Measurements from ENCODE around the gene HRH2. TPM values are rescaled to one million over a fixed set of nuclear protein-coding genes. Genes with fewer than 3 reads are reported as not detected.

The HRH2 gene
- total RNA-seq, 2 experiments from 2014 or later = 26.8 to 29.0 TPM

DNA sequence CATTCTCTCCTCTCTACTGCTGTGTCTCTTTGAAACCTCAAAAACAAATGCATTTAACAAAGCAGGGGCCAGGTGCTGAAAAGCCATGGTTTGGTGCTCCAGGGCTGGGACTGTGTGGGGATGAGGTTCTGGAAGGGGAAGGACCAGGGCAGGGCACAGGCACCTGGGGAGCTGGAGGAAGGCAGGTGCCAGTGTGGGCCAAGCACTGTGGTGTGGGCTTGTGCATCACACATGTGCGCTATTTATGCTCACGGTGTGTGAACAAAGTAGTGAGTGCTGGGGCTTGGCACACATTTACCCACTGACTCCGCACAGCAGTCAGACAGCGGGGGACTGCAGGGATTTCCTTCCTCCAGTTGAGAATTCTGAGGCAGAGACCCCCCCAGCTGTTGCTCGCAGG lies 10.1 kb downstream of the HRH2 start:
- Mint-ChIP-seq H3K4me1 (peaks cover 58% of the 10 kb centered on the region), H3K27ac (peak overlapping the region; percentile 28), H3K27me3 (no peaks in the 10 kb centered on the region), H3K9me3 (no peaks in the 10 kb centered on the region), H3K4me3 (no peak overlapping the region), H3K36me3 (peaks cover 12% of the 10 kb centered on the region)
- POLR2A ChIA-PET = no interaction called here
- DNase-seq = no peak
- no peak for ATAC-seq (ENCODE audit: low read depth)

GRCh38 chr5:175670372-175670771 lies 12.5 kb downstream of the HRH2 start:
- ATAC-seq (ENCODE audit: low read depth) = no peak
- H3K27ac Mint-ChIP-seq = no peak overlapping the region

GRCh38 chr5:175671013-175671412 lies 13.1 kb downstream of the HRH2 start:
- H3K4me1 Mint-ChIP-seq = peaks cover 56% of the 10 kb centered on the region
- POLR2A ChIA-PET = no interaction called here
- H3K36me3 Mint-ChIP-seq = peaks cover 23% of the 10 kb centered on the region
- no peaks in the 10 kb centered on the region for H3K27me3 Mint-ChIP-seq
- no peak for ATAC-seq (ENCODE audit: low read depth)
- peak overlapping the region; percentile 50 for H3K27ac Mint-ChIP-seq
- peak overlapping the region; percentile 34 for H3K4me3 Mint-ChIP-seq
- no peaks in the 10 kb centered on the region for H3K9me3 Mint-ChIP-seq
- DNase-seq = no peak

More at GRCh38 chr5:175670372-175670771, 12.5 kb downstream of the HRH2 start:
- H3K4me3 Mint-ChIP-seq = no peak overlapping the region
- no peaks in the 10 kb centered on the region for H3K9me3 Mint-ChIP-seq
- POLR2A ChIA-PET = no interaction called here
- no peak for DNase-seq
- H3K27me3 Mint-ChIP-seq = no peaks in the 10 kb centered on the region
- H3K4me1 Mint-ChIP-seq = peaks cover 55% of the 10 kb centered on the region
- H3K36me3 Mint-ChIP-seq = peaks cover 20% of the 10 kb centered on the region

GRCh38 chr5:175672976-175673648 lies 15.2 kb downstream of the HRH2 start:
- ATAC-seq (ENCODE audit: low read depth) (no peak), DNase-seq (no peak)
- H3K9me3 Mint-ChIP-seq = no peaks in the 10 kb centered on the region
- peaks cover 26% of the 10 kb centered on the region for H3K36me3 Mint-ChIP-seq
- no peak overlapping the region for H3K27ac Mint-ChIP-seq
- no peak overlapping the region for H3K4me3 Mint-ChIP-seq
- POLR2A ChIA-PET = no interaction called here
- H3K4me1 Mint-ChIP-seq = peaks cover 65% of the 10 kb centered on the region
- H3K27me3 Mint-ChIP-seq = no peaks in the 10 kb centered on the region

DNA sequence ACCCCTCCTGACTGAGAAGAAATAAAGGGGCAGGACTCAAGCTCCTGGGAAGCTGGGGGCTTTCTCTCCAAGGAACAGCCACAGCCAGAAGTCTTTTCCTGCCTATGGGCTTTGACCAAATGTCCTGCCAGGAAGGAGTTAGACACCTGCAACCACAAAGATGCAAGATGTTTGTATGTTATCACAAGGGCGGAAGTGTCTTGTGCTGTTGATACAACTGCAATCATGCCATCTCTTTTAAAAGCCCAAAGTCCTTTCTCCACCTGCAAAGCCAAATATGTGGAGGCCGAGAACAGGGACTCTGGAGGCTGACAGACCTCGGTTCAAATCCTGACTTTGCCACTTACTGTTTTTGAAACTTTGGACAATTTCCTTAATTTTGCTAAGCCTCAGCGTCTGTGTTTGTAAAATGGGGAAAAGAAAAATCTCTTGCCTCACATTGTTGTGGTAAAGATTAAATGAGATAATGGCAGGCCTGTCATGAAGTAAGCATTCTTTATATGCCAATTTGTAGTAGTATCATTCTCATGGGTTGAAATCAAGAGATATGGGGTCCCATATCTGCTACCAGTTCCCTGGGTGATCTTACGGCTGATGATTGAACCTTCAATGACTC lies 17.0 kb downstream of the HRH2 start:
- no peaks in the 10 kb centered on the region for H3K27me3 Mint-ChIP-seq
- no peak for ATAC-seq (ENCODE audit: low read depth)
- no peak overlapping the region for H3K27ac Mint-ChIP-seq
- peaks cover 70% of the 10 kb centered on the region for H3K4me1 Mint-ChIP-seq
- DNase-seq = no peak
- H3K4me3 Mint-ChIP-seq = no peak overlapping the region
- H3K9me3 Mint-ChIP-seq = no peaks in the 10 kb centered on the region
- POLR2A ChIA-PET = interaction anchor here (0.6 to 1.1 kb wide), 3 partner anchors 8 to 16 kb away, joined by 3 to 5 read pairs (median 3); no protein-coding TSS in a partner anchor
- peaks cover 30% of the 10 kb centered on the region for H3K36me3 Mint-ChIP-seq

DNA sequence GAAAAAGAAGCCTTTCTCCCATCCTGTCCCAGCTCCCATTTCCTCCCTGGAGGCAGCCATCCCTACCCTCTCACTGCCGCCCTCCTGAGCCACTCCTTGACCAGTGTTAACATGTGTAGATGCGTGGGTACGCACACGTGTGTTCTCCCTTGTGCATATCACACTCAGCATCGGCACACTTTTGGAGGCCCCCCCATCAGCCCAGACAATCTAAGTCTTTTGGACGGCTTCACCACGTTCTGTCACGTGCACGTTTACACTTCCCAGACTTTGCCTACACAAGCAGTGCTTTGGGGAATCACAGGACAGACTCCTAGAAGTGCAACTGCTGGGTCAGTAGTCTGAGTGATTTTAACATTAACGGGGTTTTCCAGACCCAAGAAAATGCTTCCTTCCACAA lies 18.0 kb downstream of the HRH2 start:
- ATAC-seq (ENCODE audit: low read depth) (no peak), DNase-seq (no peak)
- Mint-ChIP-seq H3K27ac (no peak overlapping the region), H3K4me1 (peaks cover 69% of the 10 kb centered on the region), H3K27me3 (no peaks in the 10 kb centered on the region), H3K9me3 (no peaks in the 10 kb centered on the region), H3K4me3 (no peak overlapping the region), H3K36me3 (peaks cover 30% of the 10 kb centered on the region)
- POLR2A ChIA-PET = no interaction called here

GRCh38 chr5:175677571-175677970 lies 19.7 kb downstream of the HRH2 start:
- POLR2A ChIA-PET = interaction anchor here (1.5 to 1.7 kb wide), 2 partner anchors 9 to 23 kb away, joined by 3 to 5 read pairs; no protein-coding TSS in a partner anchor
- DNase-seq = no peak
- peaks cover 57% of the 10 kb centered on the region for H3K4me1 Mint-ChIP-seq
- H3K4me3 Mint-ChIP-seq = peak overlapping the region; percentile 32
- H3K36me3 Mint-ChIP-seq = peaks cover 31% of the 10 kb centered on the region
- ATAC-seq (ENCODE audit: low read depth) = no peak
- peak overlapping the region; percentile 26 for H3K27ac Mint-ChIP-seq
- no peaks in the 10 kb centered on the region for H3K9me3 Mint-ChIP-seq
- H3K27me3 Mint-ChIP-seq = no peaks in the 10 kb centered on the region

- DNase-seq (no peak), ATAC-seq (ENCODE audit: low read depth) (no peak)
- no peak overlapping the region for H3K27ac Mint-ChIP-seq
- no peaks in the 10 kb centered on the region for H3K27me3 Mint-ChIP-seq
- peaks cover 30% of the 10 kb centered on the region for H3K36me3 Mint-ChIP-seq
- POLR2A ChIA-PET = interaction anchor here (1.5 to 1.7 kb wide), 2 partner anchors 8 to 23 kb away, joined by 3 to 5 read pairs; no protein-coding TSS in a partner anchor
- H3K4me3 Mint-ChIP-seq = peak overlapping the region; percentile 26
- no peaks in the 10 kb centered on the region for H3K9me3 Mint-ChIP-seq
- H3K4me1 Mint-ChIP-seq = peaks cover 52% of the 10 kb centered on the region
Observed at GRCh38 chr5:175678074-175678473, 20.2 kb downstream of the HRH2 start.

GRCh38 chr5:175679411-175679810 lies 21.5 kb downstream of the HRH2 start:
- Mint-ChIP-seq H3K36me3 (peaks cover 33% of the 10 kb centered on the region), H3K4me1 (peaks cover 51% of the 10 kb centered on the region), H3K27ac (peak overlapping the region; percentile 33), H3K9me3 (no peaks in the 10 kb centered on the region), H3K4me3 (no peak overlapping the region), H3K27me3 (no peaks in the 10 kb centered on the region)
- POLR2A ChIA-PET = no interaction called here
- DNase-seq (no peak), ATAC-seq (ENCODE audit: low read depth) (no peak)

GRCh38 chr5:175680020-175680419 lies 22.1 kb downstream of the HRH2 start:
- ATAC-seq (ENCODE audit: low read depth) (no peak), DNase-seq (no peak)
- POLR2A ChIA-PET = no interaction called here
- H3K4me1 Mint-ChIP-seq = peaks cover 53% of the 10 kb centered on the region
- no peak overlapping the region for H3K4me3 Mint-ChIP-seq
- no peaks in the 10 kb centered on the region for H3K27me3 Mint-ChIP-seq
- H3K27ac Mint-ChIP-seq = peak overlapping the region; percentile 14
- peaks cover 36% of the 10 kb centered on the region for H3K36me3 Mint-ChIP-seq
- H3K9me3 Mint-ChIP-seq = no peaks in the 10 kb centered on the region

DNA sequence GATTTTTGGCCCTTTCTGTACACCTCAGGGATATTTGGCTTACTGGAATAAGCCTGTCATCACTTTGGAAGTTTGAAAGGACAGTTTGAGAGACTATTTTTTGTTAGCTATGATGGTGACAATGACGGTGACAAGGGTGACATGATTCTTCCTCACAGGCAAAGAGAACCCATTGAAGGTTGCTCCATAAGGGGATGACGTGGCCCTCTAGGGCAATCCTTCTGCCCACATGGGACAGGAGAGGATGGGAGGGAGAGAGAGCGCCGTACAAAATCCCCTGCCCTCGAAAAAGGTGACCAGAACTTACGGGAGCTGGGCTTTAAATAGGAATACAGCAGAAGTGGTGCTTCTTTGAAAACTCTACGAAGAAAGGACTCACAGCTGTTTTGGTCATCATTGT lies 22.6 kb downstream of the HRH2 start:
- H3K4me1 Mint-ChIP-seq = peaks cover 50% of the 10 kb centered on the region
- POLR2A ChIA-PET = no interaction called here
- H3K27me3 Mint-ChIP-seq = no peaks in the 10 kb centered on the region
- H3K9me3 Mint-ChIP-seq = no peaks in the 10 kb centered on the region
- no peak for ATAC-seq (ENCODE audit: low read depth)
- DNase-seq = no peak
- H3K27ac Mint-ChIP-seq = peak overlapping the region; percentile 14
- peaks cover 39% of the 10 kb centered on the region for H3K36me3 Mint-ChIP-seq
- H3K4me3 Mint-ChIP-seq = no peak overlapping the region

GRCh38 chr5:175681045-175681967 lies 23.4 kb downstream of the HRH2 start:
- H3K4me3 Mint-ChIP-seq = no peak overlapping the region
- H3K27ac Mint-ChIP-seq = no peak overlapping the region
- POLR2A ChIA-PET = interaction anchor here (1.0 kb wide), 1 partner anchor 15 kb away, joined by 3 read pairs; no protein-coding TSS in a partner anchor
- DNase-seq (no peak), ATAC-seq (ENCODE audit: low read depth) (no peak)
- no peaks in the 10 kb centered on the region for H3K9me3 Mint-ChIP-seq
- no peaks in the 10 kb centered on the region for H3K27me3 Mint-ChIP-seq
- peaks cover 45% of the 10 kb centered on the region for H3K4me1 Mint-ChIP-seq
- peaks cover 35% of the 10 kb centered on the region for H3K36me3 Mint-ChIP-seq

DNA sequence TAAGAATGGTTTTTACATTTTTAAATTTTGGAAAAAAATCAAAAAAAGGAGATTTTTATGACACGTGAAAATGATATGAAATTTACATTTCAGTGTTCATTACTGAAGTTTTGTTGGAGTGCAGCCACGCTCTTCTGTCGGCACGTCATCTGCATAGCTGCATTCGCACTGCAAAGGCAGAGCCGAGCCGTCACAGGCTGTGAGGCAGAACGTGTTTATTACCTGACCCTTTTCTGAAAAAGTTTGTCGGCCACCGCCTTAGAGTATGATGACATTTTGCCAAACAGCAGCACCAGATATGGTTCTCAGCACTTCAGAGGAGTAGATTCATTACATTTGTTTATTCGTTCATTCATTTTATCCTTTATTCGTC lies 24.1 kb downstream of the HRH2 start:
- H3K9me3 Mint-ChIP-seq = no peaks in the 10 kb centered on the region
- H3K27ac Mint-ChIP-seq = no peak overlapping the region
- POLR2A ChIA-PET = interaction anchor here (1.0 kb wide), 1 partner anchor 16 kb away, joined by 3 read pairs; no protein-coding TSS in a partner anchor
- H3K36me3 Mint-ChIP-seq = peaks cover 33% of the 10 kb centered on the region
- no peak overlapping the region for H3K4me3 Mint-ChIP-seq
- H3K27me3 Mint-ChIP-seq = no peaks in the 10 kb centered on the region
- H3K4me1 Mint-ChIP-seq = peaks cover 38% of the 10 kb centered on the region
- no peak for DNase-seq
- ATAC-seq (ENCODE audit: low read depth) = no peak

All from activated naive CD8-positive, alpha-beta T cell treated with anti-CD3 and anti-CD28 coated beads, Interleukin-2, amount 10 ng/mL, durations not matched to agents 7 days and 5 days (primary cell).